Left lobe of liver (tissue), 2 donors: ENCODE measurements around the gene TGFBR3L. TPM values are rescaled to one million over a fixed set of nuclear protein-coding genes. Genes with fewer than 3 reads are reported as not detected.
"Not testable (repeated sequence)": the region's sequence is repeated elsewhere in the genome, so short reads cannot be mapped to it uniquely, and the experiment has no call there.

Experiments used
- ATAC-seq: fragments of 200-7000 bp; cut with Tn5 transposase; one replicate; pipeline ENCODE4 v1.9.1; 2020; ENCODE audit warnings: mild to moderate bottlenecking, moderate library complexity
- DNase-seq: peaks from one replicate; pipeline ENCODE4 v3.0.0-alpha.2; 2020; ENCODE audit warnings: low spot score
- total RNA-seq: library from RNA; stranded (reverse); gene quantifications from one replicate; pipeline ENCODE4 v1.2.1, GENCODE V29; 2021
- donor health status: DM: no; HTN: no; CAD: no; lungs with moderate emphysema.
- donor health status: DM: no; HTN: yes; CAD: no.

Gene TGFBR3L
- total RNA-seq, 1 donor from 2014 or later = 3.4 TPM

DNA sequence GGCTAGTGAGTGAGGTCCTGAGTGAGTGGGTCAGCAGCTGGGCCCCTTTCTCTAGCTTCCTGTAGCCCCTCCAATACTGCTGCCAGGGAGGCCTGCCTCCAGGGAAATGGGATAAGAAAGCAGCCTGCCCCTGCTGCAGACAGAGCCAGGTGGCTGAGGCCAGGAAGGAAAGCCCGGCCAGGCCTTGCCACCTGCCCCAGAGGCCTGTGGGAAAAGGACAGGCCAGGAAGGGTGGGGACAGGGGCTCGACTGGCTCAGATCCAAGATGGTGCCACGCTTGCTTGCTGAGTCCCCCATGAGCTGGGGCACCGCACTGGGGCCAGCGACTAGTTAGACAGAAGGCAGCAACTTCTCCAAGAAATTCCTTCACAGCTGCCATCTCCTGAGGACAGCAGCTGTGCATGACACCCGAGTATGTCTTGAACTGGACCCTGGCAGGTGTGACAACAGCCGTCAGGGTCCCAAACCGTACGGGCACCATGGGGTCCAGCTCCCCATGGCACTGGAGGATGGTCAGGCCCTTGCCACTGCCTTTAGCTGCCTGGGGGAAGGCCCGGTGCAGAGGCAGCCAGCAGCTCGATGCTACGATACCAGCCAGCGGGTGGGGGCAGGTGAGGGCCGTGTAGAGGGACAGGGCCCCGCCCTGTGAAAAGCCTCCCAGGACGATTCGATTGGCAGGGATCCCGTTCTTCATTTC, 35.4 kb upstream of the TGFBR3L start:
- DNase-seq = no peak

DNA sequence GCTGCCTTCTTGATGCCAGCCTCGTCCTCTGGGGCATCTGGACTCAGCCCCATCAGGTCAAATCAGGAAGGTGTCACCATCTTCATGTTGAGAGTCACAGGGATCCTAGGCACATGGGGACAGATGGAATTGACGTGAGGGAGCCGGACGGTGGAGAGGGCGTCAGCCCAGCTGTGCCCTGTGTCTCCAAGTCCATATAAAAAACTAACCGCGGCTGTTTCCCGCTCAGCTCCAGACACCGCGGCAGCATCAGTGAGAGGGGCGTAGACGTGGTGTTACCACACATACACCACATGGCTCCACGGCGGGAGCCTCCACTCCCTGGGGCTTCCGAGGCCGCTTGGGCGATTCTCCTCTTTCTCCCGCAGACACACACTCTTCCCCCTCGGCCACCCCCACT, 34.8 kb upstream of the TGFBR3L start:
- no peak for DNase-seq
- ATAC-seq = no peak

More for the DNA sequence above, 35.4 kb upstream of the TGFBR3L start:
- peak; percentile 20 for ATAC-seq

- DNase-seq = no peak
- no peak for ATAC-seq
These were observed 32.7 kb upstream of the TGFBR3L start for GRCh38 chr19:7881910-7882309.

- DNase-seq (no peak), ATAC-seq (no peak)
These were observed 31.5 kb upstream of the TGFBR3L start for GRCh38 chr19:7883105-7883504.

GRCh38 chr19:7883796-7884570, 30.6 kb upstream of the TGFBR3L start:
- ATAC-seq = no peak

DNA sequence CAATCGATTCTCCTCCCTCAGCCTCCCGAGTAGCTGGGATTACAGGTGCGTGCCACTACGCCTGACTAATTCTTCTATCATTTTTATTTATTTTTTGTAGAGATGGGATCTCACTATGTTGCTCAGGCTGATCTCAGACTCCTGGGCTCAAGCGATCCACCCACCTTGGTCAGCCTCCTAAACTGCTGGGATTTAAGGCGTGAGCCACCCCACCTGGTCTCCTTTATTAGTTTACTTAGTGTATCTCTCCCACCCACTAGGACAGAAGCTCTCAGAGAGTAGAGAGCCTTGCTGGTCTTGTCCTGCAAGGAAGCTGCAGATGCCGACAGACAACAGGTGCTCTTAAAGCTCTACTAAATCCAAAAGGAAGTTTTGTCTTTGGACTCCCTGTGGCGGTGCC, 28.8 kb upstream of the TGFBR3L start:
- DNase-seq (no peak), ATAC-seq (no peak)

More at GRCh38 chr19:7883796-7884570, 30.6 kb upstream of the TGFBR3L start:
- DNase-seq = no peak

DNA sequence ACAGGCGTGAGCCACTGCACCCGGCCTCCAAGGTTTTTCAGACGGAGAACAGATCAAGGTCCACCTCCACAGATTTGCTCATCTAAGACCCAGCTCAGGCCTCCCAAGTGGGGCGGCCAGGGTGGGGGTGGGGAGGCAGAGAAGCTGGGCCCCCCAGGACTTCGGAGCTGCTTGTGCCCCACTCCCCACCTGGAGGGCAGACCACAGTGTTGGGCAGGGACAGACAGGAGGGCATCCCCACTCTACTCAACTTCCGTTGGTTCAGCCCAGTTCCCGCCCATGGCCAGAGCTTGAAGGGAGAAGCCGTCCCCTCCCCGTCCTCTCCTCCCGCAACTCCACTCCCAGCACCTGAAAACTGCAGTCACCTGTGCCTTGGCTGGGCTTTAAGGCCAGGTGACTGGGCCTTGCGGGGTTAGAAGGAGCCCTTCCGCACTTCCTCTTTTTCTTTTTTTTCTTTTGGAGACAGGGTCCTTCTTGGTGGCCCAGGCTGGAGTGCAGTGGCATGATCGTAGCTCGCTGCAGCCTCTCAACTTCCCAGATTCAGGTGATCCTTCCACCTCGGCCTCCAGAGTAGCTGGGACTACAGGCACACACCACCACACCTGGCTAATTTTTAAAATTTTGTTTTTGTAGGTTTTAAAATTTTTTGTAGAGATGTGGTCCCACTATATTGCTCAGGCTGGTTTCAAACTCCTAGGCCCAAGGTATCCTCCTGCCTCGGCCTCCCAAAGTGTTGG, 27.1 kb upstream of the TGFBR3L start:
- no peak for DNase-seq
- ATAC-seq = no peak

GRCh38 chr19:7888145-7888825, 26.3 kb upstream of the TGFBR3L start, which contains the start of gene LRRC8E:
Gene LRRC8E (plus strand): TSS chr19:7888510. CDS start chr19:7895604, 7,094 bp downstream.
- DNase-seq (peak; percentile 55), ATAC-seq (peak; percentile 94)

DNA sequence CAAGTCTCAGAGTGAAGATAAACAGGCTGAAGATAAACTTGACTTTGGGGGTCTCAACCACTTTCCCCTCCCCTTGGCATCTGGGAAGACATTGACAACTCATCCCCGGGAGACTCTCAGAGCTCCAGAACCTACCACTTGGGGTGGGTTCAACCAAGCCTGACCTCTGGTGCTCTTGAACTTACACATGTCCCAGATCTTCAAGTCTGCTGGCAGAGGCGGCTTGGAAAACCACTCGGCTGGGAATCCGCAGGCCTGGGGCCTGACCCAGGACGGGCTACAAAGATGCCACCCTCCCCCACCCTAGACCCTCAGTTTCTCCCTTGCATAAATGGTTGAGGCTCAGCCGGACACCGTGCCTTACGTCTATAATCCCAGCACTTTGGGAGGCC, 25.8 kb upstream of the TGFBR3L start:
- peak; percentile 15 for ATAC-seq
- DNase-seq = no peak

- not testable (repeated sequence) for DNase-seq, ATAC-seq
These were observed 21.1 kb upstream of the TGFBR3L start for GRCh38 chr19:7893362-7894101.

DNA sequence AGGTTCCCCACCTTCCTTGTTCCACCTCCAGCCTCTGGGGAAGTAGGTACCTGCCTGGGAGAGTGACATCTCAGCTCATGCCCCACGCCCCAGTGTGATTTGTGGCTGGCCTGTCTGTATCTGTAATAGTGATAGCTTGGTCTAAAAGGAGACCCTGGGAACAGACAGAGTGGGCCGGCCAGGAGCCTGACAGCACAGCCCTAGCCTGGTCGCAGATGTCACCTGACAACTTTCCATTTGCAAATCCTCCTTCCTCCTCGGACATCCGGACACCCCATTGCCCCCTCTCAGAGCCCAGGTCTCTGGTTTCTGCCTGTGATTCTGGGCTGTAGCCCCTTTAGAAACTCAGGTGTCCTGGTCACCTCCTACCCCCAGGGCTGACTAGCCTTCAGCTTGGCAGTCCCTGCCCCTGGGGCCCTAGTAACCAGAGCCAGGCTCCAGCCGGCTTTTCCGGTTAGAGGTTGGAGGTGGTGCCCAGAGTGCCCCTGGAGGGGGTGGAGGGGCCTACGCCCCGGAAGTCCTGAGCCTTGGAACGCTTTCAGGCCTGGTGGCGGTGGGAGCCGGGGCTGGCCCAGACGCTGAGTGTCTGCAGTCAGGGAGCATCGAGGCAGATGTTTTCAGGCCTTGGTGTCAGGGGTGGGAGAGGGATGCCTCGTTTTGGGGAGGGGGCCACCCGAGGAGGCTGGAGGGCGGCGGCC, 19.9 kb upstream of the TGFBR3L start:
- ATAC-seq (no peak), DNase-seq (no peak)

DNA sequence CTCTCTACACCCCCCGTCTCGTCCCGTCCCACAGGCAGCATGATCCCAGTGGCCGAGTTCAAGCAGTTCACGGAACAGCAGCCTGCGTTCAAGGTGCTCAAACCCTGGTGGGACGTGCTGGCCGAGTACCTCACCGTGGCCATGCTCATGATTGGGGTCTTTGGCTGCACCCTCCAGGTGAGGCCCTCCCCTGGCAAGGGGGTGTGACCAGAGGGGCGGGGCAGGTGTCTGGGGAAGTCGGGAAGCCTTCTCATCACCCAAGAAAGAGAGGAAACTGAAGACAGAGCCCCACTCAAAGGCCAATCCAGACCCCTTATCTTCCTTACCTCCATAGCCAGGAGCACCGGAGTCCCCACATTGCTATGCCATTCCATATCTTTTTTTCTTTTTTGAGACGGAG, 19.1 kb upstream of the TGFBR3L start:
- DNase-seq = no peak

DNA sequence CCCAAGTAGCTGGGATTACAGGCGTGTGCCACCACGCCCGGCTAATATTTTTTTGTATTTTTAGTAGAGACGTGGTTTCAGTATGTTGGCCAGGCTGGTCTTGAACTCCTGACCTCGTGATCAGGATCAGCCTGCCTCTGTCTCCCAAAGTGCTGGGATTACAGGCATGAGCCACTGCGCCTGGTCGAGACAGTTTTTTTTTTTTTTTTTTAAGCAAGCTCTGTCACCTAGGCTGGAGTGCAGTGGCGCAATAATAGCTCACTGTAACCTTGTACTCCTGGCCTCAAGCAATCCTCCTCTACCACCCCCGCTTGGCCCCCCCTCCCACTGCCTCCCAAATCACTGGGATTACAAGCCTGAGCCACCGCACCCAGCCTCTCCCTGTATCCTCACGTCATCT, 17.3 kb upstream of the TGFBR3L start:
- peak; percentile 87 for ATAC-seq
- DNase-seq = peak; percentile 81

More for the DNA sequence above, 19.1 kb upstream of the TGFBR3L start:
- no peak for ATAC-seq

GRCh38 chr19:7898967-7899366, 15.7 kb upstream of the TGFBR3L start:
- no peak for DNase-seq

GRCh38 chr19:7899751-7900378, 14.8 kb upstream of the TGFBR3L start:
- DNase-seq = peak; percentile 46

More at GRCh38 chr19:7898967-7899366, 15.7 kb upstream of the TGFBR3L start:
- ATAC-seq = no peak

DNA sequence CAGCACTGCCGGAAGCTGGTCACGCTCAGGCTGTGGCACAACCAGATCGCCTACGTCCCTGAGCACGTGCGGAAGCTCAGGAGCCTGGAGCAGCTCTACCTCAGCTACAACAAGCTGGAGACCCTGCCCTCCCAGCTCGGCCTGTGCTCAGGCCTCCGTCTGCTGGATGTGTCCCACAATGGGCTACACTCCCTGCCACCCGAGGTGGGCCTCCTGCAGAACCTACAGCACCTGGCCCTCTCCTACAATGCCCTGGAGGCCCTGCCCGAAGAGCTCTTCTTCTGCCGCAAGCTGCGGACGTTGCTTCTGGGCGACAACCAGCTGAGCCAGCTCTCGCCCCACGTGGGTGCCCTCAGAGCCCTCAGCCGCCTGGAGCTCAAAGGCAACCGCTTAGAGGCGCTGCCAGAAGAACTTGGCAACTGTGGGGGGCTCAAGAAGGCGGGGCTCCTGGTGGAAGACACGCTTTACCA, 14.2 kb upstream of the TGFBR3L start:
- ATAC-seq = no peak

More at GRCh38 chr19:7899751-7900378, 14.8 kb upstream of the TGFBR3L start:
- ATAC-seq = no peak

GRCh38 chr19:7900931-7901330, 13.7 kb upstream of the TGFBR3L start:
- ATAC-seq (no peak), DNase-seq (no peak)

More for the DNA sequence above, 14.2 kb upstream of the TGFBR3L start:
- peak; percentile 45 for DNase-seq

DNA sequence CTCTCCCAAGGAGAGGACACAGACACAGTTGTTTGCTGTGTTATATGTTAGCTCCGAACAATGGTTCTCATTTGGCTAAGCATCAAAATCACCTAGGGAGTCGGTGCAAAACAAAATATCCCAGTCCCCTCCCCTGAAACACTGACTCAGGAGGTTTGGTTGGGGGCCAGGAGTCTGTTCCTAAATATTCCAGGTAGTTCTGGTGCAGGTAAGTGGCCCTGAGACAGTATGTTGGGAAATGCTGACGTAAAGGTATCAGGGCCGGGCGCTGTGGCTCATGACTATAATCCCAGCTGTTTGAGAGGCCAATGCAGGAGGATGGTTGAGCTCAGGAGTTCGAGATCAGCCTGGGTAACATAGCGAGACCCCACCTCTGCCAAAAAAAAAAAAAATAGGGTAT, 13.3 kb upstream of the TGFBR3L start:
- DNase-seq (no peak), ATAC-seq (no peak)

DNA sequence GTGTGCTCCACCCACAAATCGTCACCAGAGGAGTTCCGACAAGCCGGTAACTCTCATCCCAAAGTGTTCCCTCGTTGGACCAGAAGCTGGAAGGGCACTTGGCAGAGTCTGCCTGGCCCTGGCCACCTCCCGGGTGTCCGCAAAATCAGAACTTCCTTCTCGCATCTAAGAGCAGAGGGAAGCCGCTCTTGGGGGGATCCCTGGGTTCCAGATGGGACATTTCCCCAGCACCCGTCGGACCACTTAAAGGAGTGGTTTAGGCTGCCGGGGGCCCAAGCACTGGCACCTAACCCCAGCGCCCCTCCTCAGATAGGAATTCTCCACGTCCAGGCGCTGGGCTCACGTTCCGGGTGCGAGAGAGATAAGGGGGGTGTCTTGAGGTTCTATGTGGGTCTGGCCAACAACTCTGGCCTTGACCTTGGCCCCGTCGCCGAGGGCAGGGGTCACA, 11.8 kb upstream of the TGFBR3L start:
- peak; percentile 67 for DNase-seq

More for the DNA sequence above, 11.8 kb upstream of the TGFBR3L start:
- ATAC-seq = peak; percentile 48
